Activated CD4-positive, alpha-beta T cell treated with anti-CD3 and anti-CD28 coated beads, Interleukin-2, amount 10 ng/mL, durations not matched to agents 24 days and 14 days (primary cell): ENCODE measurements around the gene MAGI1. TPM values are rescaled to one million over a fixed set of nuclear protein-coding genes. Genes with fewer than 3 reads are reported as not detected.

ENCODE experiments used
- DNase-seq: peaks from one replicate; pipeline ENCODE4 v3.0.0; 2022
- H3K27ac Mint-ChIP-seq: one replicate; pipeline ENCODE4 v1.8.0; 2022; ENCODE audit warnings: mild to moderate bottlenecking, mixed read lengths
- H3K27me3 Mint-ChIP-seq: one replicate; pipeline ENCODE4 v1.8.0; 2022; ENCODE audit warnings: mixed read lengths
- H3K36me3 Mint-ChIP-seq: one replicate; pipeline ENCODE4 v1.8.0; 2022; ENCODE audit warnings: low read depth, mild to moderate bottlenecking, mixed read lengths
- H3K4me1 Mint-ChIP-seq: one replicate; pipeline ENCODE4 v1.8.0; 2021; ENCODE audit warnings: mixed read lengths
- H3K4me3 Mint-ChIP-seq: one replicate; pipeline ENCODE4 v1.8.0; 2022; ENCODE audit warnings: mild to moderate bottlenecking, moderate library complexity, mixed read lengths
- H3K9me3 Mint-ChIP-seq: one replicate; pipeline ENCODE4 v1.8.0; 2021; ENCODE audit warnings: mixed read lengths
- intact Hi-C: fragments of 100-400 bp; cut with micrococcal nuclease; formaldehyde crosslinking; loops from one replicate; pipeline ENCODE4 v1.15.1; 2023
- total RNA-seq: library from RNA; stranded (reverse); gene quantifications from 2 replicates; pipeline ENCODE4 v1.2.3, GENCODE V29; 2022

MAGI1 gene
- total RNA-seq, 1 donor from 2014 or later, result 2.0 TPM

GRCh38 chr3:65406470-65406869, 632.2 kb downstream of the MAGI1 start:
- H3K4me1 Mint-ChIP-seq, result no peaks in the 10 kb centered on the region
- no peaks in the 10 kb centered on the region for H3K9me3 Mint-ChIP-seq
- intact Hi-C loops, result no loop called here

DNA sequence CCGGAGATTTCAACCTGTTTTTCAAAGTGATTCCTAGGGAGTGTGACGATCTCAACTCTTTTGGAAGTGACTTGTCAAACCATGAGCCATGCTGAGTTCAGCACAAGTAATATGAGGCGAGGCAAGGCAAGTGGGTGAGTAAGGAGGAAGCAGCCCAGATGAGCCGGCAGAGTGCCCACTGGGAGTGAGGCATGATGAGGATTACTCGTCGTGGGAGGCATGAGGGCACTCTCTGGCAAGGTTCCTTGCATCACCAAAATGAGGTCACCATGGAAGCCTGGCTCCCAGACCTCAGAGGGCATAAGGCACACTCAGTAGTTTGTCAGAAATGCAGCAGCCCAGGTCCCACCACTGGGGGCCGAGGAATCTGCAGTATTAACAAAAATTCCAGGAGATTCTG, 636.1 kb downstream of the MAGI1 start:
- DNase-seq, result no peak
- Mint-ChIP-seq H3K27me3 (no peaks in the 10 kb centered on the region), H3K4me3 (no peak overlapping the region), H3K36me3 (no peaks in the 10 kb centered on the region), H3K9me3 (no peaks in the 10 kb centered on the region), H3K4me1 (no peaks in the 10 kb centered on the region), H3K27ac (no peak overlapping the region)
- intact Hi-C loops, result no loop called here

More at GRCh38 chr3:65406470-65406869, 632.2 kb downstream of the MAGI1 start:
- no peaks in the 10 kb centered on the region for H3K36me3 Mint-ChIP-seq
- no peaks in the 10 kb centered on the region for H3K27me3 Mint-ChIP-seq
- no peak overlapping the region for H3K27ac Mint-ChIP-seq
- no peak for DNase-seq
- H3K4me3 Mint-ChIP-seq, result no peak overlapping the region

DNA sequence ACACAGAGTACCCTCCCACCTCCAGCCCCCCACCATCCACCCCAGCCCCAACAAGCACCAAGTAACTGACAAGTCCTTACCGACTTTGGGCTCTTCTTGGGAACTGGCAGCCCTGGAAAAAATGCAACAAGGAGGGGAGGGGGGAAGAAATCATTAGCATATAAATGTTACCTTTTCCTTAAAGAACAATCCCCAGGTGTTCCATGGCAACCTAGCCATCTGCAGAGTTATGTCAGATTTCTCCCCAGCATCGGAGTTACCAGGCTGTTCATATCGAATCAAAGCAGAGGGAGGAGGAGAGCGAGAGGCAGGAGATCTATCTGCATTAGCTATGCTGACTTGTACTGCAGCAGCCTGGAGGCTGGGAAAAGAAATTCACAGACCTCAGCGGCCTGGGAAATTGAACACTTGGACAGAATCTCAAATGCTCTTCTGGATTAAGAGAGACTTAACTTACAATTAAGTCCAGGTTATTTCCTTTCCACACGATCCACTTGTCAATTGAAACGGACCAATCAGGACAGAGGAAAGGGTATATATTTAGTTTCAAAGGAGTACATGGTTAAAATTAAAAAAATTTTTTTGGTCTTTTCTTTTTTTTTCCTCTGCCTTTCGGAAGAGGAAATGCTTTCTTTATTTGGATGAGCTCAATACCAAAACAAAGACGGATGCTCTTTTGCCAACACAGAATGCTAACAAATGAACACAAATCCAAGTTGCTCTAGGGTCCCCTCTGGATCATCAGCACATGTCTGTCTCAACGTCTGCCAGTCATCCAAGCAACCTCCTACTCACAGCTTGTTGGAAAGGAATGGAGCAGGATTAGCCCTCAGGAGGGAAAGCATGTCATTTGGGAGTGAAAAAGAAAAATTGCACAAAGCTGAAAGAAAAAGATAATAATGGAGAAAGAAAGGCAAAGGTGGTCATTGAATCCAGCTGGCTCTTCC, 637.1 kb downstream of the MAGI1 start:
- DNase-seq, result no peak
- Mint-ChIP-seq H3K27ac (no peak overlapping the region), H3K4me3 (no peak overlapping the region), H3K4me1 (no peaks in the 10 kb centered on the region), H3K36me3 (no peaks in the 10 kb centered on the region), H3K27me3 (no peaks in the 10 kb centered on the region), H3K9me3 (no peaks in the 10 kb centered on the region)
- intact Hi-C loops, result no loop called here

GRCh38 chr3:65400899-65401298, 637.8 kb downstream of the MAGI1 start:
- no peak overlapping the region for H3K27ac Mint-ChIP-seq
- DNase-seq, result no peak
- intact Hi-C loops, result no loop called here
- H3K4me3 Mint-ChIP-seq, result no peak overlapping the region
- H3K27me3 Mint-ChIP-seq, result no peaks in the 10 kb centered on the region
- no peaks in the 10 kb centered on the region for H3K4me1 Mint-ChIP-seq
- no peaks in the 10 kb centered on the region for H3K9me3 Mint-ChIP-seq
- H3K36me3 Mint-ChIP-seq, result no peaks in the 10 kb centered on the region

GRCh38 chr3:65398953-65399352, 639.8 kb downstream of the MAGI1 start:
- H3K4me1 Mint-ChIP-seq, result no peaks in the 10 kb centered on the region
- intact Hi-C loops, result no loop called here
- H3K9me3 Mint-ChIP-seq, result no peaks in the 10 kb centered on the region
- H3K27ac Mint-ChIP-seq, result no peak overlapping the region
- no peaks in the 10 kb centered on the region for H3K36me3 Mint-ChIP-seq
- no peak for DNase-seq
- H3K4me3 Mint-ChIP-seq, result no peak overlapping the region
- H3K27me3 Mint-ChIP-seq, result no peaks in the 10 kb centered on the region

GRCh38 chr3:65396078-65396477, 642.6 kb downstream of the MAGI1 start:
- Mint-ChIP-seq H3K4me3 (no peak overlapping the region), H3K27ac (no peak overlapping the region), H3K27me3 (no peaks in the 10 kb centered on the region), H3K4me1 (no peaks in the 10 kb centered on the region), H3K9me3 (no peaks in the 10 kb centered on the region), H3K36me3 (no peaks in the 10 kb centered on the region)
- no peak for DNase-seq
- intact Hi-C loops, result no loop called here

GRCh38 chr3:65391068-65391467, 647.6 kb downstream of the MAGI1 start:
- Mint-ChIP-seq H3K4me1 (no peaks in the 10 kb centered on the region), H3K4me3 (no peak overlapping the region), H3K27me3 (no peaks in the 10 kb centered on the region), H3K36me3 (no peaks in the 10 kb centered on the region), H3K27ac (no peak overlapping the region), H3K9me3 (no peaks in the 10 kb centered on the region)
- intact Hi-C loops, result no loop called here
- DNase-seq, result no peak

DNA sequence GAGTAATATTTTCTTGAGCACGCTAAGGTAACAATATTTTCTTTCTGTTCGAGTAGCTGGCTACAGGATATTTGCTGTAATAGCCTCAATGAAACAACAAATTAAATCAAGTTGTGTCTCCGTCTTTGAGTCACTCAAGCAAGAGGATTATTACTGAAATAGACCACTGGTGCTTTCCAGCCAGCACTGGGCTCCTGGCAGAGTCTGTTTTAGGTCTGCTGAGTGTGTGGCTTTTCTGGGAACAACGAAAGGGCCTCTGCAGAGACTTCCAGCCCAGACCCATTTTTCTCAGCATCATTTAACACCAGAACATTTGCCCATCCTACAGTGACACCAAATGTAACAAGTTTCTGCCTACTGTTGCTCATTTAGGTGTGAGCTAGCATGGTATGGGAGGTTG, 652.9 kb downstream of the MAGI1 start:
- Mint-ChIP-seq H3K4me1 (no peaks in the 10 kb centered on the region), H3K4me3 (no peak overlapping the region), H3K36me3 (no peaks in the 10 kb centered on the region), H3K9me3 (no peaks in the 10 kb centered on the region), H3K27ac (no peak overlapping the region), H3K27me3 (no peaks in the 10 kb centered on the region)
- intact Hi-C loops, result no loop called here
- no peak for DNase-seq

- intact Hi-C loops, result no loop called here
- Mint-ChIP-seq H3K27me3 (no peaks in the 10 kb centered on the region), H3K4me1 (no peaks in the 10 kb centered on the region), H3K4me3 (no peak overlapping the region), H3K27ac (no peak overlapping the region), H3K9me3 (no peaks in the 10 kb centered on the region), H3K36me3 (no peaks in the 10 kb centered on the region)
- DNase-seq, result no peak
These were observed 657.2 kb downstream of the MAGI1 start for GRCh38 chr3:65381496-65382010.

DNA sequence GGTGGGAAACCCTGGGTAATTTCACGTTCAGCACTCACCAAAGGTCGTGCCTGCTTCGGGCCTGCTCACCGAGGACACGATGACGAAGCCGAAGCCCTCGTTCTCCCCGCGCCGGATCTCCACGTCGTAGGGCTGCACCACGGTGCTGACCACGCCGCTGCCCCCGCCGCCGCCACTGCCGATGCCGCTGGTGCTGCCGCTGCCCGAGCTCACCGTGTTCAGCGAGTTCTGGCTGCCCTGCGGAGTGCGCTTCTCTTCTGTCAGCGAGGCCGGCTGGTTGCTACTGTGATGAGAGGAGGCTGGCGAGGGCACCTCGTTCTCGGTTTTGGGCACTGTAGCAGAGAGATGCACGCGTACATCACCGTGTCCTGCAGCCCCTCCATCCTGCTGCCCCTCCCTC, 659.5 kb downstream of the MAGI1 start:
- Mint-ChIP-seq H3K4me1 (no peaks in the 10 kb centered on the region), H3K27ac (no peak overlapping the region), H3K27me3 (no peaks in the 10 kb centered on the region), H3K36me3 (no peaks in the 10 kb centered on the region), H3K9me3 (no peaks in the 10 kb centered on the region), H3K4me3 (no peak overlapping the region)
- intact Hi-C loops, result no loop called here
- no peak for DNase-seq

GRCh38 chr3:65377637-65378036, 661.1 kb downstream of the MAGI1 start:
- intact Hi-C loops, result no loop called here
- Mint-ChIP-seq H3K4me1 (no peaks in the 10 kb centered on the region), H3K4me3 (no peak overlapping the region), H3K27ac (no peak overlapping the region), H3K27me3 (no peaks in the 10 kb centered on the region), H3K9me3 (no peaks in the 10 kb centered on the region), H3K36me3 (no peaks in the 10 kb centered on the region)
- DNase-seq, result no peak

- no peak overlapping the region for H3K4me3 Mint-ChIP-seq
- H3K27me3 Mint-ChIP-seq, result no peaks in the 10 kb centered on the region
- H3K9me3 Mint-ChIP-seq, result peaks cover 6% of the 10 kb centered on the region
- DNase-seq, result no peak
- intact Hi-C loops, result no loop called here
- H3K4me1 Mint-ChIP-seq, result no peaks in the 10 kb centered on the region
- no peaks in the 10 kb centered on the region for H3K36me3 Mint-ChIP-seq
- H3K27ac Mint-ChIP-seq, result no peak overlapping the region
These were observed 662.3 kb downstream of the MAGI1 start for GRCh38 chr3:65376426-65376825.

DNA sequence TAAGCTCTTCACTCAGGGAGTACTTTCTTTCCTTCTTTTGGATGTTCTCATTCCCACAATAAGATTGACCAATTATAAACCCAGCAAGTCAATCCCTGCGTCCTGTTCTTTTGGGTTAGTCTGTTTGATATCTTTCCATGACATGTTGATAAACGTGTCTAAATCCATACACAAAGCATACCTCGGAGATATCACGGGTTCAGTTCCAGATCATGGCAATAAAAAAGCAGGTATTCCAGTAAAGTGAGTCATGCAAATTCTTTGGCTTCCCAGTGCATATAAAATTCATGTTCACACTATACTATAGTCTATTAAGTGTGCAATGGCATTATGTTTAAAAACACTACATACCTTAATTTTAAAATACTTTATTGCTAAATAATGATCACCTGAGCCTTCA, 667.7 kb downstream of the MAGI1 start:
- Mint-ChIP-seq H3K27ac (no peak overlapping the region), H3K36me3 (no peaks in the 10 kb centered on the region), H3K4me1 (no peaks in the 10 kb centered on the region), H3K9me3 (peaks cover 6% of the 10 kb centered on the region), H3K4me3 (no peak overlapping the region), H3K27me3 (no peaks in the 10 kb centered on the region)
- intact Hi-C loops, result no loop called here
- no peak for DNase-seq

- DNase-seq, result no peak
- no peak overlapping the region for H3K4me3 Mint-ChIP-seq
- intact Hi-C loops, result no loop called here
- no peak overlapping the region for H3K27ac Mint-ChIP-seq
- peaks cover 6% of the 10 kb centered on the region for H3K9me3 Mint-ChIP-seq
- no peaks in the 10 kb centered on the region for H3K4me1 Mint-ChIP-seq
- H3K36me3 Mint-ChIP-seq, result no peaks in the 10 kb centered on the region
- H3K27me3 Mint-ChIP-seq, result no peaks in the 10 kb centered on the region
These were observed 669.9 kb downstream of the MAGI1 start for GRCh38 chr3:65368866-65369265.

DNA sequence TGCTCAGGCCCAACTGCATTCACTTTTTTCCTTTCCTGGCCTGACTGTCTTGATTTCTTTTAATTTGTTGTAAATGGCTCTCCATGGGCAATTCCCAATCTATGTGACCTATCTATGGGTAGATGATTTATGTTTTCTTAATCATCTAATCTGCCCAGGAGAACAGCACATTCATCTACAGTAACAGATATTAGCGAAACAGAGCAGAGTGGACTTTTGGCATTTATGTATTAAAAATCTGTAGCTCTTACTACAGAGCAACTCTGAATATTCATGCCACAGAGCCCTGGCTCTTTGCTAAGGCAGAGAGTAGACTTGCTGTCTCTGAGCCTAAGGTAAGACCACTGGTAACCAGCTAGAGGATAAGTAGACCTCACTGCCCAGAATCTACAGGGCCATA, 676.0 kb downstream of the MAGI1 start:
- DNase-seq, result no peak
- Mint-ChIP-seq H3K4me3 (no peak overlapping the region), H3K27me3 (peaks cover 2% of the 10 kb centered on the region), H3K4me1 (no peaks in the 10 kb centered on the region), H3K27ac (no peak overlapping the region), H3K36me3 (no peaks in the 10 kb centered on the region), H3K9me3 (no peaks in the 10 kb centered on the region)
- intact Hi-C loops, result no loop called here
